HUES48 (cell line): ENCODE results near the gene MSANTD2.

ENCODE experiments used
- H3K27ac ChIP-seq: one replicate; pipeline ENCODE4 v1.7.0; 2013; ENCODE audit warnings: low read depth, low read length, inconsistent platforms
- H3K27me3 ChIP-seq: 2 replicates; pipeline ENCODE4 v1.6.1; 2013; ENCODE audit warnings: mild to moderate bottlenecking, low read length; ENCODE audit not compliant: control insufficient read depth, insufficient read depth
- H3K36me3 ChIP-seq: 2 replicates; pipeline ENCODE4 v1.6.1; 2013; ENCODE audit warnings: low read length; ENCODE audit not compliant: control insufficient read depth, insufficient read depth
- H3K4me1 ChIP-seq: 2 replicates; pipeline ENCODE4 v1.6.1; 2013; ENCODE audit warnings: mild to moderate bottlenecking, low read length; ENCODE audit not compliant: control insufficient read depth, insufficient read depth
- H3K4me3 ChIP-seq: 2 replicates; pipeline ENCODE4 v1.5.1; 2013; ENCODE audit warnings: mild to moderate bottlenecking, low read depth, low read length
- H3K9ac ChIP-seq: 2 replicates; pipeline ENCODE4 v1.6.1; 2013; ENCODE audit warnings: mild to moderate bottlenecking, low read depth, low read length, moderate library complexity
- H3K9me3 ChIP-seq: 2 replicates; pipeline ENCODE4 v1.6.1; 2013; ENCODE audit warnings: low read length; ENCODE audit not compliant: control insufficient read depth, insufficient read depth

MSANTD2 gene

GRCh38 chr11:124725719-124726105 is 74.5 kb downstream of the MSANTD2 start:
- Histone ChIP-seq H3K27me3 (peaks cover 67% of the 10 kb centered on the region), H3K27ac (no peak overlapping the region)

GRCh38 chr11:124724979-124725718 is 75.1 kb downstream of the MSANTD2 start:
- no peaks in the 10 kb centered on the region for H3K36me3 ChIP-seq
- H3K27me3 ChIP-seq: peaks cover 71% of the 10 kb centered on the region
- no peak overlapping the region for H3K27ac ChIP-seq
- H3K9me3 ChIP-seq: no peaks in the 10 kb centered on the region
- H3K4me1 ChIP-seq: peaks cover 18% of the 10 kb centered on the region
- no peak overlapping the region for H3K4me3 ChIP-seq
- H3K9ac ChIP-seq: no peak overlapping the region

More at GRCh38 chr11:124725719-124726105, 74.5 kb downstream of the MSANTD2 start:
- Histone ChIP-seq H3K9ac (no peak overlapping the region), H3K36me3 (no peaks in the 10 kb centered on the region), H3K9me3 (no peaks in the 10 kb centered on the region), H3K4me3 (no peak overlapping the region), H3K4me1 (peaks cover 18% of the 10 kb centered on the region)

- Histone ChIP-seq H3K4me3 (no peak overlapping the region), H3K9ac (no peak overlapping the region), H3K27ac (no peak overlapping the region), H3K36me3 (no peaks in the 10 kb centered on the region), H3K27me3 (peaks cover 97% of the 10 kb centered on the region), H3K4me1 (peaks cover 26% of the 10 kb centered on the region), H3K9me3 (no peaks in the 10 kb centered on the region)
Observed at GRCh38 chr11:124722176-124722575, 78.0 kb downstream of the MSANTD2 start.

- no peak overlapping the region for H3K4me3 ChIP-seq
- no peak overlapping the region for H3K27ac ChIP-seq
- no peaks in the 10 kb centered on the region for H3K9me3 ChIP-seq
- H3K27me3 ChIP-seq: peaks cover 100% of the 10 kb centered on the region
- no peaks in the 10 kb centered on the region for H3K36me3 ChIP-seq
- no peak overlapping the region for H3K9ac ChIP-seq
- H3K4me1 ChIP-seq: peaks cover 10% of the 10 kb centered on the region; the same call in 1 of the 2 replicates
Observed at GRCh38 chr11:124719534-124719933, 80.7 kb downstream of the MSANTD2 start.

- Histone ChIP-seq H3K27ac (no peak overlapping the region), H3K36me3 (no peaks in the 10 kb centered on the region), H3K4me1 (peaks cover 8% of the 10 kb centered on the region; the same call in 1 of the 2 replicates), H3K27me3 (peaks cover 100% of the 10 kb centered on the region), H3K4me3 (peak overlapping the region; percentile 59), H3K9ac (no peak overlapping the region), H3K9me3 (no peaks in the 10 kb centered on the region)
Observed at GRCh38 chr11:124718801-124719200, 81.4 kb downstream of the MSANTD2 start.

- no peaks in the 10 kb centered on the region for H3K36me3 ChIP-seq
- peaks cover 8% of the 10 kb centered on the region; the same call in 1 of the 2 replicates for H3K4me1 ChIP-seq
- H3K27me3 ChIP-seq: peaks cover 94% of the 10 kb centered on the region
- H3K9ac ChIP-seq: no peak overlapping the region
- no peak overlapping the region for H3K27ac ChIP-seq
- H3K4me3 ChIP-seq: peak overlapping the region; percentile 59
- H3K9me3 ChIP-seq: no peaks in the 10 kb centered on the region
Observed at GRCh38 chr11:124717786-124718651, 82.2 kb downstream of the MSANTD2 start.

GRCh38 chr11:124717421-124717785 is 82.8 kb downstream of the MSANTD2 start:
- peaks cover 8% of the 10 kb centered on the region; the same call in 1 of the 2 replicates for H3K4me1 ChIP-seq
- H3K27me3 ChIP-seq: peaks cover 88% of the 10 kb centered on the region
- peak overlapping the region; percentile 59; the same call in 1 of the 2 replicates for H3K4me3 ChIP-seq
- H3K9ac ChIP-seq: no peak overlapping the region
- no peak overlapping the region for H3K27ac ChIP-seq
- H3K9me3 ChIP-seq: no peaks in the 10 kb centered on the region
- H3K36me3 ChIP-seq: no peaks in the 10 kb centered on the region

- no peak overlapping the region for H3K9ac ChIP-seq
- peaks cover 8% of the 10 kb centered on the region; the same call in 1 of the 2 replicates for H3K4me1 ChIP-seq
- no peak overlapping the region for H3K27ac ChIP-seq
- no peaks in the 10 kb centered on the region for H3K36me3 ChIP-seq
- H3K9me3 ChIP-seq: no peaks in the 10 kb centered on the region
- no peak overlapping the region for H3K4me3 ChIP-seq
- peaks cover 80% of the 10 kb centered on the region for H3K27me3 ChIP-seq
Observed at GRCh38 chr11:124716591-124716990, 83.6 kb downstream of the MSANTD2 start.
